A204.1 (cell line): ENCODE data around the gene CYP24A1.

Experiments used
- FAIRE-seq: peaks from 2 replicates; lab custom pipeline; 2012; peaks lifted over from hg19 to GRCh38; lab: Jason Lieb, UNC

CYP24A1 gene

DNA sequence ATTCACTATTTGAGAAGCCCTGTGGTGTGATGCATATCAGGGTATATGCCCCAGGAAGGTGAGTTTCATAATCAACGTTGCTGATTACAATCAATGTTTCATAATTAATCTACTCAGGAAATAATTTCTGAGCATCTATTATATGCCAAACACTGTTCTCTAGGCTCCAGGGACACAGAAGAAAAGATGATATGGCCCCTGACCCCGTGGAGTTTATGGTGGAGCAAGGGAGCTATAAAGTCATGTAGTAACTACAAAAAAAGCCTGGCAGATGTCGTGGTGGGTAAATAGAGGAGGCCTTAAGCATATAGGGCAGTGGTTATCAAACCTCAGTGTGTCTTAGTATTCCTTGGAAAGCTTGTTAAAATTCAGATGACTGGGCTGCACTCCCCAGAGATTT, 63.3 kb downstream of the CYP24A1 start:
- FAIRE-seq, result no peak

- no peak for FAIRE-seq
These were observed 63.7 kb downstream of the CYP24A1 start for GRCh38 chr20:54110041-54110440.

DNA sequence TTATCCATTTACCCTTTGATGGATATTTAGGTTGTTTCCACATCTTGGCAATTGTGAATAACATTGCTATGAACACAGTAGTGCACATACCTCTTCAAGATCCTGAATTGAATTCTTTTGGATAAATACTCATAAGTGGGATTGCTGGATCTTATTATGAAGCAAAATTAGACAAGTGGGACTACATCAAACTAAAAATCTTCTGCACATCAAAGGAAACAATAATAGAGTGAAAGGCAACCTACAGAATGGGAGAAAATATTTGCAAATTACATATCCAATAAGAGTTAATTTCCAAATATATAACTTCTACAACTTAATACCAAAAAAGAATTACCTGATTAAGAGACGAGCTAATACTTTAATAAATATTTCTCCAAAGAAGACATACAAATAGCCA, 65.0 kb downstream of the CYP24A1 start:
- no peak for FAIRE-seq

DNA sequence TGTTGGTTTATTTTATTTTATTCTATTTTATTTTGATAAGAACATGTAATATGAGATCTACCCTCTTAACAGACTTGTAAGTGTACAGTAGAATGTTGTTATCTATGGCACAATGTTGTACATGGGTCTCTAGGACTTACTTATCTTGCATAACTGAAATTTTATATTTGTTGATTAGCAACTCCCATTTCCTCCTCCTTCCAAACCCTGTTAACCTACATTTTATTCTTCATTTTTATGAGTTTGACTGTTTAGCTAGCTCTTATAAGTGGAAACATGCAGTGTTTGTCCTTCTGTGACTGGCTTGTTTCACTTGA, 65.5 kb downstream of the CYP24A1 start:
- FAIRE-seq, result no peak

GRCh38 chr20:54107600-54108325, 66.0 kb downstream of the CYP24A1 start:
- FAIRE-seq, result no peak

DNA sequence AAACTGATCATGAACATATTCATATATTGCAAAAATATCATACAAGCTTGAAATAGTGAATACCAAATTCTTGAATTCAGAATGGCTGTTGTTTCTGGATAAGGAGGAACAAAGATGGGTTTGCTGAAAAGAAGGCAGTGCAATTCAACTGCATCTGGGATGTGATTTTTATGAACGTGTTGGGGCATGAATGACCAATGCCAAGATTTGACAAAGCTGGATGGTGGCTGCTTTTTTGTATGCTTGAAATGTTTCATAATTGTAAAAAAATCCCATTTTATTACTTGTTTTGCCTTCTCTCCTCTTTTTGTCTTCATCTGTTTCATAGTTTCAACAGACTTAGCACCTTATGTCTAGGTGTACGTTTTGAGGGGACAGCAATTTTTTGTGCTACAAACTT, 66.6 kb downstream of the CYP24A1 start:
- no peak for FAIRE-seq

- no peak for FAIRE-seq
These were observed 67.6 kb downstream of the CYP24A1 start for GRCh38 chr20:54106162-54106561.

- no peak for FAIRE-seq
These were observed 68.1 kb downstream of the CYP24A1 start for GRCh38 chr20:54105653-54106052.

GRCh38 chr20:54104781-54105180, 69.0 kb downstream of the CYP24A1 start:
- no peak for FAIRE-seq

- FAIRE-seq, result no peak
These were observed 69.8 kb downstream of the CYP24A1 start for GRCh38 chr20:54103762-54104600.
